Loucy (cell line): Measurements from ENCODE around the gene PDS5B.

Experiments
- EZH2phosphoT487 ChIP-seq: fragments of 200-600 bp; IDR thresholded peaks from 2 replicates; pipeline ENCODE4 v1.6.1; 2018; ENCODE audit warnings: antibody characterized with exemption, mild to moderate bottlenecking, moderate library complexity, borderline replicate concordance
- TF ChIP-seq, protein P1 (sequence below): fragments of 200-600 bp; sonication (generic); conservative IDR thresholded peaks from 2 replicates; pipeline ENCODE4 v1.5.1; 2014; ENCODE audit warnings: mild to moderate bottlenecking, antibody characterized with exemption, low read length

GRCh38 chr13:32657309-32657708 lies 71.1 kb downstream of the PDS5B start:
- TF ChIP-seq, protein P1, sequence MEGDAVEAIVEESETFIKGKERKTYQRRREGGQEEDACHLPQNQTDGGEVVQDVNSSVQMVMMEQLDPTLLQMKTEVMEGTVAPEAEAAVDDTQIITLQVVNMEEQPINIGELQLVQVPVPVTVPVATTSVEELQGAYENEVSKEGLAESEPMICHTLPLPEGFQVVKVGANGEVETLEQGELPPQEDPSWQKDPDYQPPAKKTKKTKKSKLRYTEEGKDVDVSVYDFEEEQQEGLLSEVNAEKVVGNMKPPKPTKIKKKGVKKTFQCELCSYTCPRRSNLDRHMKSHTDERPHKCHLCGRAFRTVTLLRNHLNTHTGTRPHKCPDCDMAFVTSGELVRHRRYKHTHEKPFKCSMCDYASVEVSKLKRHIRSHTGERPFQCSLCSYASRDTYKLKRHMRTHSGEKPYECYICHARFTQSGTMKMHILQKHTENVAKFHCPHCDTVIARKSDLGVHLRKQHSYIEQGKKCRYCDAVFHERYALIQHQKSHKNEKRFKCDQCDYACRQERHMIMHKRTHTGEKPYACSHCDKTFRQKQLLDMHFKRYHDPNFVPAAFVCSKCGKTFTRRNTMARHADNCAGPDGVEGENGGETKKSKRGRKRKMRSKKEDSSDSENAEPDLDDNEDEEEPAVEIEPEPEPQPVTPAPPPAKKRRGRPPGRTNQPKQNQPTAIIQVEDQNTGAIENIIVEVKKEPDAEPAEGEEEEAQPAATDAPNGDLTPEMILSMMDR = no peak
- no peak for TF ChIP-seq EZH2phosphoT487
